GM12801 (cell line): ENCODE data around the gene AP2B1.

Experiments used
- CTCF ChIP-seq: IDR thresholded peaks from one replicate; pipeline ENCODE4 v1.5.1; 2011; ENCODE audit warnings: control low read depth; ENCODE audit not compliant: insufficient read length; ENCODE audit errors: extremely low read depth

AP2B1 gene

GRCh38 chr17:35617505-35617904 is 30.4 kb downstream of the AP2B1 start:
- no peak for TF ChIP-seq CTCF

GRCh38 chr17:35618628-35619027 is 31.5 kb downstream of the AP2B1 start:
- no peak for TF ChIP-seq CTCF

GRCh38 chr17:35621768-35622167 is 34.6 kb downstream of the AP2B1 start:
- no peak for TF ChIP-seq CTCF

GRCh38 chr17:35627417-35627816 is 40.3 kb downstream of the AP2B1 start:
- no peak for TF ChIP-seq CTCF

- no peak for TF ChIP-seq CTCF
Measured at GRCh38 chr17:35630530-35631148, 43.5 kb downstream of the AP2B1 start.

- no peak for TF ChIP-seq CTCF
Measured at GRCh38 chr17:35641032-35641431, 53.9 kb downstream of the AP2B1 start.

GRCh38 chr17:35645923-35646322 is 58.8 kb downstream of the AP2B1 start:
- no peak for TF ChIP-seq CTCF
